ENCODE measurements around the gene CYP2C18. TPM values are rescaled to one million over a fixed set of nuclear protein-coding genes. Genes with fewer than 3 reads are reported as not detected.
"Not testable (repeated sequence)": the region's sequence is repeated elsewhere in the genome, so short reads cannot be mapped to it uniquely, and the experiment has no call there.

Gene CYP2C18
- total RNA-seq, 1 donor from 2014 or later: 1.8 TPM

DNA sequence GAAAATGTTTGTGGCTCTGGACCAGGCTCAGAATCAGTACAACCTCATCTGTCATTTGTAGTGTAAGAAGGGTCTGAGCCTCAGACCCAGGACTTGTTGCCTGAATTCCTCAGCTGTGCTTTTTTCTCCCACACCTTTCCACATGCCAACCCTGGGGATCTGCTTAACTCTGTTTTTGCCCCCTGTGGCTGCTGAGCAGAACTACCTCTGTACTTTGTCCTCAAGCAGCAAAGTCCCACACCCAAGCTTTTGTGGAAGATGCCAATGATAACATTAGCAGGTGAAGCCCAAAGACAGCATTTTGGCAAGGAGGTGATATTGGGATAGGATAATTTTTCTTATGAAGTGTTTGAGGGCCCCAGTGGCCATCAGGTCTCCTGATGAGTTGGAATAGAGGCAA lies 5.8 kb upstream of the CYP2C18 start:
- TF ChIP-seq, protein P1, sequence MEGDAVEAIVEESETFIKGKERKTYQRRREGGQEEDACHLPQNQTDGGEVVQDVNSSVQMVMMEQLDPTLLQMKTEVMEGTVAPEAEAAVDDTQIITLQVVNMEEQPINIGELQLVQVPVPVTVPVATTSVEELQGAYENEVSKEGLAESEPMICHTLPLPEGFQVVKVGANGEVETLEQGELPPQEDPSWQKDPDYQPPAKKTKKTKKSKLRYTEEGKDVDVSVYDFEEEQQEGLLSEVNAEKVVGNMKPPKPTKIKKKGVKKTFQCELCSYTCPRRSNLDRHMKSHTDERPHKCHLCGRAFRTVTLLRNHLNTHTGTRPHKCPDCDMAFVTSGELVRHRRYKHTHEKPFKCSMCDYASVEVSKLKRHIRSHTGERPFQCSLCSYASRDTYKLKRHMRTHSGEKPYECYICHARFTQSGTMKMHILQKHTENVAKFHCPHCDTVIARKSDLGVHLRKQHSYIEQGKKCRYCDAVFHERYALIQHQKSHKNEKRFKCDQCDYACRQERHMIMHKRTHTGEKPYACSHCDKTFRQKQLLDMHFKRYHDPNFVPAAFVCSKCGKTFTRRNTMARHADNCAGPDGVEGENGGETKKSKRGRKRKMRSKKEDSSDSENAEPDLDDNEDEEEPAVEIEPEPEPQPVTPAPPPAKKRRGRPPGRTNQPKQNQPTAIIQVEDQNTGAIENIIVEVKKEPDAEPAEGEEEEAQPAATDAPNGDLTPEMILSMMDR (conservative IDR thresholded peaks at IDR 0.05): peak; percentile 45
- Mint-ChIP-seq H3K4me1 (ENCODE audit: unreplicated experiment) (no peaks in the 10 kb centered on the region), H3K4me3 (no peak overlapping the region), H3K27ac (no peak overlapping the region), H3K9me3 (no peaks in the 10 kb centered on the region), H3K27me3 (no peaks in the 10 kb centered on the region), H3K36me3 (no peaks in the 10 kb centered on the region)
- DNase-seq (ENCODE audit: extremely low spot score, unreplicated experiment): no peak

- H3K27me3 Mint-ChIP-seq: no peaks in the 10 kb centered on the region
- H3K4me3 Mint-ChIP-seq: no peak overlapping the region
- no peak overlapping the region for H3K27ac Mint-ChIP-seq
- H3K36me3 Mint-ChIP-seq: no peaks in the 10 kb centered on the region
- no peaks in the 10 kb centered on the region for H3K4me1 Mint-ChIP-seq (ENCODE audit: unreplicated experiment)
- no peaks in the 10 kb centered on the region for H3K9me3 Mint-ChIP-seq
- TF ChIP-seq, protein P1 (conservative IDR thresholded peaks at IDR 0.05): no peak
- no peak for DNase-seq (ENCODE audit: extremely low spot score, unreplicated experiment)
These were observed 5.1 kb upstream of the CYP2C18 start for GRCh38 chr10:94678475-94678874.

DNA sequence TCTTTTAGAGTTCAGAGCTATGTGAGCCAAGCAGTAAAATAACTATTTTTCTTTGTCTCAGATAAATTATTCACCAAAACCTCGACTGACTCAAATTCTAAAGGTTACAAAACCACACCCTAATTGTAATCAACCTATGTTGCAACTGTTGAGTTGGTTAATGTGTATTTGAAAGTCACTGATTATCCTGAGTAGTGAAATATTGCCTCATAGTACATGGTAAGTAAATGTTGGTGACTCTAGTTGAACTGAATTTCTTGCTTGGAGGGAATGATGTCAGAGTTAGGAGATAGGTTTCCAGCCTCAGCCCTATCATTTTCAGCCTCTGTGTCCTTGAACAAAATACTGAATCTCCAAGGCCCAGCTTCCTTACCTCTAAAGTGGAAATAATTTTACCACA lies 3.0 kb upstream of the CYP2C18 start:
- no peak overlapping the region for H3K4me3 Mint-ChIP-seq
- no peak for DNase-seq (ENCODE audit: extremely low spot score, unreplicated experiment)
- peak overlapping the region; percentile 36 for H3K27ac Mint-ChIP-seq
- H3K27me3 Mint-ChIP-seq: no peaks in the 10 kb centered on the region
- H3K9me3 Mint-ChIP-seq: no peaks in the 10 kb centered on the region
- H3K36me3 Mint-ChIP-seq: no peaks in the 10 kb centered on the region
- no peaks in the 10 kb centered on the region for H3K4me1 Mint-ChIP-seq (ENCODE audit: unreplicated experiment)
- TF ChIP-seq, protein P1 (conservative IDR thresholded peaks at IDR 0.05): no peak

DNA sequence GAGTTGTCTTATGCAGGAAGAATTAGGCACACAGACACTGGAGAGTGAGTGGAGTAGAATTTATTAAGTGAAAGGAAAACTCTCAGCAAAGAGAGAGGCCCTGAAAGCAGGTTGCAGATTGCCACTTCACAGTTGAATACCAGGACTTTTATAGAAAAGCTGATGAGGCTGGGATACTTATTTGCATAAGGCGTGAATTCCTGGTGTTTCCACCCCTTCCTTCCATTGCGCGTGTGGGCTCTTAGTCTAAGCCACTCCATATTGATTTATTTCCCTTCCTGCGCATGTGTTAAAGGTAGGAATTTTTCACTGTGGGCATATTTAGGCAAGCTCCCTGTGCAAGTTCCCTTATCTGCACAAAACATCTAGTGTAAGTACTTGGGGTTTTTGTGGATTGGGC lies 893 bp upstream of the CYP2C18 start:
- H3K27me3 Mint-ChIP-seq; DNase-seq (ENCODE audit: extremely low spot score, unreplicated experiment); H3K36me3 Mint-ChIP-seq; H3K4me3 Mint-ChIP-seq; H3K4me1 Mint-ChIP-seq (ENCODE audit: unreplicated experiment); H3K9me3 Mint-ChIP-seq: not testable (repeated sequence)
- H3K27ac Mint-ChIP-seq: peak overlapping the region; percentile 26

GRCh38 chr10:94687625-94688248 lies 4.2 kb downstream of the CYP2C18 start:
- H3K4me3 Mint-ChIP-seq: no peak overlapping the region
- H3K9me3 Mint-ChIP-seq: no peaks in the 10 kb centered on the region
- no peak overlapping the region for H3K27ac Mint-ChIP-seq
- H3K27me3 Mint-ChIP-seq: no peaks in the 10 kb centered on the region
- H3K36me3 Mint-ChIP-seq: no peaks in the 10 kb centered on the region
- TF ChIP-seq, protein P1 (conservative IDR thresholded peaks at IDR 0.05): no peak
- no peaks in the 10 kb centered on the region for H3K4me1 Mint-ChIP-seq (ENCODE audit: unreplicated experiment)
- no peak for DNase-seq (ENCODE audit: extremely low spot score, unreplicated experiment)

DNA sequence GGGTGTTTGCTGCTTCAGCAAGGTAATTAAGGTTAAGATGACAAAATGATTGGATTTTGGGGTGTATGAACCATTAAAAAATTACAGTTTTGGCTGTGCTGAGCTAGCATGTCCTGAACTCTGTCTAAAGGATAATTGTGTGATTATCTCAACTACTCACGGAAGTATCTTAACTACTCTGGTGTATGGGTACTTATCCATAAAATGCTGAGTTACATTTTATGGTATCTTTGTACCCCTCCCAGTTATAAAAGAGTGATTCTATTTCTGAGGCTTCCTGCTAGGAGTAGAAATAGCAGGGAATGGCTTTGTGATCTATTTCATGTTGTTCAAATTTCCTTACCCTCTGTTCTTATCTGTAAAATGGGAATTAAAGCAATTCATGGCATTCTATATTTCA lies 22.6 kb downstream of the CYP2C18 start:
- no peak overlapping the region for H3K27ac Mint-ChIP-seq
- H3K9me3 Mint-ChIP-seq: no peaks in the 10 kb centered on the region
- H3K4me3 Mint-ChIP-seq: no peak overlapping the region
- H3K27me3 Mint-ChIP-seq: no peaks in the 10 kb centered on the region
- no peak for DNase-seq (ENCODE audit: extremely low spot score, unreplicated experiment)
- H3K4me1 Mint-ChIP-seq (ENCODE audit: unreplicated experiment): no peaks in the 10 kb centered on the region
- H3K36me3 Mint-ChIP-seq: no peaks in the 10 kb centered on the region
- TF ChIP-seq, protein P1 (conservative IDR thresholded peaks at IDR 0.05): no peak

Data from type B pancreatic cell (in vitro differentiated cells).